DOHH2 (cell line): ENCODE results near the gene IL2RG.

Experiments
- CTCF ChIP-seq: fragments of 200-600 bp; sonication (generic); IDR thresholded peaks from one replicate; pipeline ENCODE4 v1.5.1; 2014; ENCODE audit warnings: antibody characterized with exemption, mild to moderate bottlenecking, low read depth, low read length; ENCODE audit not compliant: poor library complexity, severe bottlenecking
- EZH2phosphoT487 ChIP-seq: fragments of 200-600 bp; sonication (generic); IDR thresholded peaks from 2 replicates; pipeline ENCODE4 v1.6.1; 2017; ENCODE audit warnings: borderline replicate concordance, mild to moderate bottlenecking, antibody characterized with exemption, low read length, moderate library complexity, mixed read lengths

DNA sequence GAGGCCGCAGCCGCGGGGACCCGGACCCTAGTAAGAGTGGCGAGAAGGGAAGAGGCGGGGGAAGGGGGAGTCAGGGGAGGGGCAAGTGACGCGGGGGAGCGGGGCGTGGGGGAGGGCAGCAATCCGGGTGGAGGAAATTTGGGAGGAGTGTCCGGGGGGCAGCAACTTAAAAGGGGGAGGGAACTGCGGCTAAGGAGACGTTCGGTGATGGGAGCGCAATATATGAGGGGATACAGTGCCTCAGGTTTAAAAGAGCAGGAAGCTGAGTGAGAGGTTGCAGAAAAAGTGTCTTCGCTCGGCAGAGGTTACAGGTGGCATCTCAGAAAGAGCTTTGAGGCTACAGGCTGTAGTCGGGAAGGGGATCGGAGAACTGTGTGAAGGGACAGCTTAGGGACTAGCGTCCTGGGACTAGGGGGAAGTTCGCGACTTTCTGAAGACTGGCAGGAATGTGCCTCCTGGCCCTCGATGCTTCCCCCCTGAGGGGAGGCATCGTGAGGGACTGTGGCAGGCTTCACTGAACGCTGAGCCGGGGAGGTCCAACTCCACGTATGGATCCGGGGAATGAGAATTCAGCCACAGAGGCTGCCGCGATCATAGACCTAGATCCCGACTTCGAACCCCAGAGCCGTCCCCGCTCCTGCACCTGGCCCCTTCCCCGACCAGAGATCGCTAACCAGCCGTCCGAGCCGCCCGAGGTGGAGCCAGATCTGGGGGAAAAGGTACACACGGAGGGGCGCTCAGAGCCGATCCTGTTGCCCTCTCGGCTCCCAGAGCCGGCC lies 15.2 kb downstream of the IL2RG start:
- TF ChIP-seq CTCF (no peak), EZH2phosphoT487 (no peak)
